Activated CD4-positive, alpha-beta memory T cell treated with anti-CD3 and anti-CD28 coated beads for 36 hours (primary cell): ENCODE data around the gene GSC. TPM values are rescaled to one million over a fixed set of nuclear protein-coding genes. Genes with fewer than 3 reads are reported as not detected.

ENCODE experiments used
- CTCF ChIA-PET: fragments of 350-600 bp; sonication (Branson Sonifier 250); formaldehyde crosslinking; loops from one replicate; lab custom pipeline; 2021; ENCODE audit warnings: antibody characterized with exemption, inconsistent platforms; lab: Charles Lee
- POLR2A ChIA-PET: fragments of 350-600 bp; sonication (Branson Sonifier 250); formaldehyde crosslinking; loops from one replicate; lab custom pipeline; 2021; ENCODE audit warnings: antibody characterized with exemption; lab: Charles Lee
- DNase-seq: peaks from one replicate; pipeline ENCODE4 v3.0.0-alpha.2; 2020
- H3K27ac Mint-ChIP-seq: one replicate; pipeline ENCODE4 v1.8.0; 2021; ENCODE audit warnings: mixed read lengths
- H3K27me3 Mint-ChIP-seq: one replicate; pipeline ENCODE4 v1.8.0; 2021; ENCODE audit warnings: mixed read lengths
- H3K36me3 Mint-ChIP-seq: one replicate; pipeline ENCODE4 v1.8.0; 2021; ENCODE audit warnings: mixed read lengths
- H3K4me1 Mint-ChIP-seq: one replicate; pipeline ENCODE4 v1.8.0; 2021; ENCODE audit warnings: low read depth, mixed read lengths
- H3K4me3 Mint-ChIP-seq: one replicate; pipeline ENCODE4 v1.8.0; 2021; ENCODE audit warnings: mild to moderate bottlenecking, mixed read lengths
- H3K9me3 Mint-ChIP-seq: one replicate; pipeline ENCODE4 v1.8.0; 2021; ENCODE audit warnings: mixed read lengths
- intact Hi-C: fragments of 100-400 bp; cut with micrococcal nuclease; formaldehyde crosslinking; loops from one replicate; pipeline ENCODE4 v1.15.1; 2023
- total RNA-seq, 2 experiments: library from RNA; stranded (reverse); gene quantifications; one replicate each; pipeline ENCODE4 v1.2.3, GENCODE V29; 2021

GSC gene
- total RNA-seq, 2 experiments from 2014 or later, result not detected

- POLR2A ChIA-PET, result no interaction called here
- Mint-ChIP-seq H3K27me3 (peaks cover 34% of the 10 kb centered on the region), H3K4me1 (peaks cover under 1% of the 10 kb centered on the region), H3K36me3 (no peaks in the 10 kb centered on the region), H3K27ac (no peak overlapping the region), H3K9me3 (no peaks in the 10 kb centered on the region), H3K4me3 (no peak overlapping the region)
- intact Hi-C loops, result no loop called here
- DNase-seq, result no peak
- CTCF ChIA-PET, result no interaction called here
Observed at GRCh38 chr14:94780536-94781399, 10.9 kb upstream of the GSC start.

DNA sequence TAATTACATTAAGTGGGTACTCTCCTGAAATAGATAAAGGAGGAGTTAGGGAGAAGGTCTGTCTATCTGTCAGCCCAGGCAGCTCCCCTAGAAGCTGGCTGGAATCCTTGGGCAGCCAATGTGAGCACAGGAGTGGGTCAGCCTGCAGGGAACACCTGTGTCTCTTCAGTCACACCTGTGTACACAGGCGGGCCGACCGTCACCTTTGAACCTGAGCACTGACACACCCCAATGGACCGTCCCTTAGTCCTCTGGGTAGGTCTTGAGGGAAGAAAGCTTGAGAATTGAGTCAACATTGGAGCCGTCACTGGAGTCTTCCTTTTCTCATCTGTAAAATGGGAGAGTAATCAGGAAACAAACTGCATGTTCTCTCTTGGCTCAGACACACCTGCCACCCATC, 9.8 kb upstream of the GSC start:
- H3K4me3 Mint-ChIP-seq, result no peak overlapping the region
- no peak overlapping the region for H3K27ac Mint-ChIP-seq
- DNase-seq, result no peak
- peaks cover 4% of the 10 kb centered on the region for H3K4me1 Mint-ChIP-seq
- H3K36me3 Mint-ChIP-seq, result no peaks in the 10 kb centered on the region
- ChIA-PET POLR2A (no interaction called here), CTCF (no interaction called here)
- H3K9me3 Mint-ChIP-seq, result no peaks in the 10 kb centered on the region
- peaks cover 44% of the 10 kb centered on the region for H3K27me3 Mint-ChIP-seq
- intact Hi-C loops, result no loop called here

DNA sequence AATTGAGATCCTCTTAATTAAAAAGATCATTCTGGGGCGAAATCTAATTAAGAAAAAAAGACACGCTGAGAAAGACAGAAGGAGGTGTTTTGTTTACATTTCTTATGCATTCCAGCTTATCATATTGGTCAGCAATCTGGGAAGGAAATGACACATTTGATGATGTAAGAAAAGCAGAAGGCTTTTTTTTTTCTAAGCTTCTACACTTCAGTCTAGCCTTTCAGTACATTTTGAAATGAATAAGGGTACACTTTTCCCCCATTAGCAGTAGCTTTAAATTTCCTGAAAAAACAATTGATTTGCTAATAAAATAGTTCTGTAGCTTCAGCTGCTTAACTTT, 5.9 kb upstream of the GSC start:
- Mint-ChIP-seq H3K4me1 (peaks cover 6% of the 10 kb centered on the region), H3K36me3 (peaks cover 5% of the 10 kb centered on the region), H3K9me3 (no peaks in the 10 kb centered on the region), H3K4me3 (no peak overlapping the region), H3K27me3 (peaks cover 77% of the 10 kb centered on the region), H3K27ac (no peak overlapping the region)
- POLR2A ChIA-PET, result interaction anchor here (0.7 kb wide), 1 partner anchor 686 kb away, joined by 3 read pairs; no protein-coding TSS in a partner anchor
- CTCF ChIA-PET, result no interaction called here
- no peak for DNase-seq
- intact Hi-C loops, result no loop called here

DNA sequence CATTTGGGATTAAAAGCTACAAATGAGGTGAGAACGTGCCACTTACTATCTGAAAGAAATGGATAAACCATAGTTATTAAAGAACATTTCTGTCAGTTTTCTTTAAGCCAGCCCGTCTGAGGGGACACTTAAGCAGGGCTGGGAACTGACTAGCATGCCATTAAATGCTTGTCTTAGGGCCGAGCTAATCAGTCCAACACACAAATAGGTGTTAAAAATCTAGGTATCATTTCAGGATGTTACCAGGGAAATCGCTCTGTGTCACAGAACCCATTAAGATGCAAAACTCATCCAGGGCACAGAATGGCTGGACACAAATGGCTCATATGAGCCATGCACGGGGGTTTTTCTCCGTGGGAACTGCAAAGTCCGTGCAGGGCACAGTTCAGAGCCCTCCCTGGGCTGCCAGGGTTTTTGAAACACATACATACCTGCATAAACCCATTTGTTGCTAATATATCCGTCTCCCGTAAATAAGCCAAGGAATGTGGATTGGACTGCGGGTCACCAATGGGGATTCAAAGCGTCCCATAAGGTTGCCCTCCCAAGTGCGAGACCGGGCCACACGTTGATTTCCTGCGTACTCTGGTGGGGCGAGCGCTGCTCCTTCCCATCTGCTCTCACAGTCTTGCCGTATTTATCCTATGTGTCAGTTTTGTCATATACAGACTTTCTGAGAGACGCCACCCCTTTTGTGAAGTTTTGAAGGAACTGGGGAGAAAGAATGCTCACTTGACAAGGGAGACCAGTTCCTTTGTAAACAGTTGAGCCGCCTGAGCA, 5.4 kb upstream of the GSC start:
- CTCF ChIA-PET, result no interaction called here
- DNase-seq, result no peak
- POLR2A ChIA-PET, result no interaction called here
- Mint-ChIP-seq H3K4me3 (no peak overlapping the region), H3K27me3 (peaks cover 78% of the 10 kb centered on the region), H3K9me3 (no peaks in the 10 kb centered on the region), H3K4me1 (peaks cover 10% of the 10 kb centered on the region), H3K36me3 (peaks cover 5% of the 10 kb centered on the region), H3K27ac (no peak overlapping the region)
- intact Hi-C loops, result no loop called here

GRCh38 chr14:94774344-94775090, 4.6 kb upstream of the GSC start:
- peaks cover 80% of the 10 kb centered on the region for H3K27me3 Mint-ChIP-seq
- DNase-seq, result no peak
- peaks cover 5% of the 10 kb centered on the region for H3K36me3 Mint-ChIP-seq
- POLR2A ChIA-PET, result no interaction called here
- CTCF ChIA-PET, result no interaction called here
- H3K4me1 Mint-ChIP-seq, result peaks cover 10% of the 10 kb centered on the region
- no peak overlapping the region for H3K27ac Mint-ChIP-seq
- H3K4me3 Mint-ChIP-seq, result no peak overlapping the region
- H3K9me3 Mint-ChIP-seq, result no peaks in the 10 kb centered on the region
- intact Hi-C loops, result no loop called here

- Mint-ChIP-seq H3K27ac (no peak overlapping the region), H3K9me3 (no peaks in the 10 kb centered on the region), H3K36me3 (peaks cover 5% of the 10 kb centered on the region), H3K4me1 (peaks cover 14% of the 10 kb centered on the region), H3K27me3 (peaks cover 79% of the 10 kb centered on the region), H3K4me3 (peak overlapping the region; percentile 26)
- POLR2A ChIA-PET, result no interaction called here
- CTCF ChIA-PET, result no interaction called here
- intact Hi-C loops, result no loop called here
- DNase-seq, result no peak
Observed at GRCh38 chr14:94773655-94774343, 3.9 kb upstream of the GSC start.

- H3K9me3 Mint-ChIP-seq, result no peaks in the 10 kb centered on the region
- peaks cover 5% of the 10 kb centered on the region for H3K36me3 Mint-ChIP-seq
- peaks cover 18% of the 10 kb centered on the region for H3K4me1 Mint-ChIP-seq
- H3K27ac Mint-ChIP-seq, result no peak overlapping the region
- intact Hi-C loops, result no loop called here
- POLR2A ChIA-PET, result no interaction called here
- peaks cover 82% of the 10 kb centered on the region for H3K27me3 Mint-ChIP-seq
- CTCF ChIA-PET, result no interaction called here
- H3K4me3 Mint-ChIP-seq, result no peak overlapping the region
- no peak for DNase-seq
Observed at GRCh38 chr14:94773061-94773648, 3.2 kb upstream of the GSC start.

- Mint-ChIP-seq H3K36me3 (peaks cover 5% of the 10 kb centered on the region), H3K4me3 (no peak overlapping the region), H3K9me3 (no peaks in the 10 kb centered on the region), H3K27me3 (peaks cover 85% of the 10 kb centered on the region), H3K4me1 (peaks cover 20% of the 10 kb centered on the region), H3K27ac (no peak overlapping the region)
- no peak for DNase-seq
- intact Hi-C loops, result no loop called here
- ChIA-PET POLR2A (no interaction called here), CTCF (no interaction called here)
Observed at GRCh38 chr14:94772548-94772947, 2.6 kb upstream of the GSC start.

GRCh38 chr14:94771906-94772490, 2.1 kb upstream of the GSC start:
- peak overlapping the region; percentile 63 for H3K27ac Mint-ChIP-seq
- CTCF ChIA-PET, result no interaction called here

DNA sequence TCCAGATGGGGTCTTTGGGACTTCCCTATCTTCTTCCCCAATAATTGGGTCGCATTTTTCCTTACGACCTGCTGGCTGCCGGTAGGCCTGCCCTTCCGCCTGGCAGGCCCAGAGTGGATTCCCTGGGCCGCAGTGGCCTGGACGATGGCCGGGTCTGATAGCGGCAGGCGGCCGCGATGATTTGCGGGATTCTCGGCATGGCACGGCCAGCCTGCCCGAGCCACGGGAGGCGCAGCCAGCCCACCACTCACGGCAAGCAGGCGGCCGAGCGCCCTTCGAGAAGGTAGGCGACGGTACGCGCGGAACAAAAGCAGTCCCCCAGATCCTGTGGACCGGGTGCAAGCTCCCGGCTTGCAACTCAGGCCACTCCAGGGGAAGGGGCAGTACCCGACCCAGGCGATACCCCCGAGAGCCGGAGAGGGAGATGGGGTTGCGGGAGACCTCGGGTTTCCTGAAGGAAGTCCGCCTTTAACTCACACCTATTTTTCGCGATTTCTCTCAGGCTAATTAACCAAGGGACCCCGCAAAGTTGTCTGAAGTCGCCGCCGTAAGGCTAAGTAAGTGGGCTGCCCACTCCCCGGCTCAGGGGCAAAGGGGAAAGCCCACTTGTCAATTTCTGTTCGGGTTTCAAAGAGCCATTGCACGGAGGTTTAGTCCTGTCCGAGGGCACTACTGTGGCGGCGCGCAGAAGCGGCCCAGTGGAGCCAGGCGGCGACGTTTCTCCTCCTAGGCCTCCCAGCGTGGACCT, 1.4 kb upstream of the GSC start:
- Mint-ChIP-seq H3K9me3 (no peaks in the 10 kb centered on the region), H3K27me3 (peaks cover 83% of the 10 kb centered on the region), H3K4me3 (no peak overlapping the region), H3K27ac (no peak overlapping the region), H3K4me1 (peaks cover 20% of the 10 kb centered on the region), H3K36me3 (peaks cover 5% of the 10 kb centered on the region)
- DNase-seq, result no peak
- POLR2A ChIA-PET, result no interaction called here
- intact Hi-C loops, result no loop called here
- CTCF ChIA-PET, result no interaction called here

More at GRCh38 chr14:94771906-94772490, 2.1 kb upstream of the GSC start:
- Mint-ChIP-seq H3K9me3 (no peaks in the 10 kb centered on the region), H3K27me3 (peaks cover 84% of the 10 kb centered on the region), H3K4me1 (peaks cover 20% of the 10 kb centered on the region), H3K4me3 (no peak overlapping the region), H3K36me3 (peaks cover 5% of the 10 kb centered on the region)
- POLR2A ChIA-PET, result no interaction called here
- intact Hi-C loops, result no loop called here
- DNase-seq, result no peak

- intact Hi-C loops, result no loop called here
- Mint-ChIP-seq H3K4me3 (no peak overlapping the region), H3K9me3 (no peaks in the 10 kb centered on the region), H3K27ac (no peak overlapping the region), H3K4me1 (peaks cover 20% of the 10 kb centered on the region), H3K36me3 (peaks cover 5% of the 10 kb centered on the region), H3K27me3 (peaks cover 80% of the 10 kb centered on the region)
- ChIA-PET CTCF (interaction anchor here (1.0 to 1.4 kb wide), 2 partner anchors 22 to 81 kb away, joined by 3 read pairs; no protein-coding TSS in a partner anchor), POLR2A (no interaction called here)
- DNase-seq, result no peak
Observed at GRCh38 chr14:94770815-94771157, 873 bp upstream of the GSC start.
